Prostate gland (tissue), 2 donors: ENCODE measurements around the gene CUX1. TPM values are rescaled to one million over a fixed set of nuclear protein-coding genes. Genes with fewer than 3 reads are reported as not detected.

Experiments used
- DNase-seq: peaks from one replicate; pipeline ENCODE4 v3.0.0-alpha.2; 2019; ENCODE audit warnings: low spot score
- H3K27ac ChIP-seq, 2 donors: fragments of 200-600 bp; sonication (generic); 2 replicates each; pipeline ENCODE4 v1.5.1; 2017 to 2019
- H3K27me3 ChIP-seq: fragments of 200-600 bp; sonication (generic); replicated peaks from 2 replicates; pipeline ENCODE4 v1.5.1; 2019; ENCODE audit not compliant: insufficient read depth
- H3K36me3 ChIP-seq, 2 donors: fragments of 200-600 bp; sonication (generic); 1 replicate in 1 of 2; 2 replicates in 1 of 2; pipeline versions ENCODE4 v1.5.1 to v1.8.1; 2017 to 2019
- H3K4me1 ChIP-seq: fragments of 200-600 bp; sonication (generic); replicated peaks from 2 replicates; pipeline ENCODE4 v1.5.1; 2019
- H3K4me3 ChIP-seq, 2 donors: fragments of 200-600 bp; sonication (generic); 2 replicates each; pipeline ENCODE4 v1.5.1; 2017 to 2019
- H3K9me3 ChIP-seq: fragments of 200-600 bp; sonication (generic); 2 replicates; pipeline ENCODE4 v1.5.1; 2017
- CTCF ChIP-seq, 4 experiments: fragments of 200-600 bp in 2 of 4; fragments of 450-650 bp in 2 of 4; sonication (generic) in 2 of 4; IDR thresholded peaks; 1 replicate in 3 of 4; 2 replicates in 1 of 4; pipeline ENCODE4 v1.5.1; 2016 to 2019; ENCODE audit warnings: antibody characterized with exemption in 4 of 4, mild to moderate bottlenecking in 2 of 4, moderate library complexity in 2 of 4
- POLR2A ChIP-seq: fragments of 450-650 bp; IDR thresholded peaks from one replicate; pipeline ENCODE4 v1.6.1; 2016; ENCODE audit warnings: antibody characterized with exemption, mild to moderate bottlenecking
- POLR2AphosphoS5 ChIP-seq: sonication (generic); formaldehyde crosslinking; IDR thresholded peaks from one replicate; pipeline ENCODE4 v1.6.1; 2017; ENCODE audit warnings: antibody characterized with exemption
- WGBS: methylation state at CpG from one replicate; pipeline ENCODE4 v1.1.5; 2018; 5-methylcytosine and 5-hydroxymethylcytosine counted together
- intact Hi-C: fragments of 100-400 bp; cut with DNase I; formaldehyde crosslinking; loops from one replicate; pipeline ENCODE4 v1.14.2; 2022
- total RNA-seq, 2 donors: library from RNA; depleted of rRNA; stranded (reverse); fragments of >200 nt; gene quantifications; one replicate each; pipeline ENCODE4 v1.1.0, GENCODE V29; 2016

Gene CUX1
- total RNA-seq, 2 donors from 2014 or later: 96.3 to 99.2 TPM

GRCh38 chr7:102271158-102271798 lies 453.9 kb downstream of the CUX1 start:
- no peak for DNase-seq
- no peaks in the 10 kb centered on the region for H3K27me3 ChIP-seq
- TF ChIP-seq CTCF (IDR thresholded peaks at IDR 0.05) (no peak), POLR2AphosphoS5 (no peak), POLR2A (no peak)
- H3K4me3 ChIP-seq: no peak overlapping the region
- 99% methylated on average over 10 of the region's 10 CpGs for WGBS
- H3K36me3 ChIP-seq: no peaks in the 10 kb centered on the region
- H3K4me1 ChIP-seq: no peaks in the 10 kb centered on the region
- no peak overlapping the region for H3K27ac ChIP-seq
- intact Hi-C loops: no loop called here
- H3K9me3 ChIP-seq: no peaks in the 10 kb centered on the region

GRCh38 chr7:102272075-102272916 lies 454.9 kb downstream of the CUX1 start:
- no peaks in the 10 kb centered on the region for H3K27me3 ChIP-seq
- no peaks in the 10 kb centered on the region for H3K4me1 ChIP-seq
- no peaks in the 10 kb centered on the region for H3K36me3 ChIP-seq
- 43% methylated on average over 20 of the region's 21 CpGs for WGBS
- no peak overlapping the region for H3K27ac ChIP-seq
- peak; percentile 70 for DNase-seq
- no peak overlapping the region for H3K4me3 ChIP-seq
- TF ChIP-seq POLR2A (no peak), CTCF (IDR thresholded peaks at IDR 0.05) (peak; percentile 81 to 95 (median 91)), POLR2AphosphoS5 (peak; percentile 11)
- intact Hi-C loops: loop anchor here (2.0 kb wide), 3 partner anchors 583 to 729 kb away; no protein-coding TSS in a partner anchor
- no peaks in the 10 kb centered on the region for H3K9me3 ChIP-seq

GRCh38 chr7:102272917-102273748 lies 455.7 kb downstream of the CUX1 start:
- H3K9me3 ChIP-seq: no peaks in the 10 kb centered on the region
- H3K27me3 ChIP-seq: no peaks in the 10 kb centered on the region
- DNase-seq: no peak
- no peak for TF ChIP-seq POLR2AphosphoS5
- TF ChIP-seq CTCF (IDR thresholded peaks at IDR 0.05): no peak
- TF ChIP-seq POLR2A: no peak
- WGBS: 88% methylated on average over 15 of the region's 16 CpGs
- intact Hi-C loops: loop anchor here (2.0 kb wide), 3 partner anchors 584 to 730 kb away; no protein-coding TSS in a partner anchor
- H3K4me1 ChIP-seq: no peaks in the 10 kb centered on the region
- H3K27ac ChIP-seq: no peak overlapping the region
- H3K4me3 ChIP-seq: no peak overlapping the region
- no peaks in the 10 kb centered on the region for H3K36me3 ChIP-seq

GRCh38 chr7:102273749-102274712 lies 456.6 kb downstream of the CUX1 start:
- intact Hi-C loops: loop anchor here (2.0 kb wide), 3 partner anchors 585 to 731 kb away; no protein-coding TSS in a partner anchor
- 84% methylated on average over 23 of the region's 23 CpGs for WGBS
- no peak for DNase-seq

More at GRCh38 chr7:102273749-102274712, 456.6 kb downstream of the CUX1 start:
- Histone ChIP-seq H3K27ac (no peak overlapping the region), H3K4me3 (no peak overlapping the region), H3K27me3 (no peaks in the 10 kb centered on the region), H3K36me3 (no peaks in the 10 kb centered on the region), H3K9me3 (no peaks in the 10 kb centered on the region), H3K4me1 (no peaks in the 10 kb centered on the region)
- TF ChIP-seq POLR2A (no peak), POLR2AphosphoS5 (no peak), CTCF (IDR thresholded peaks at IDR 0.05) (no peak)
